22Rv1 (cell line): ENCODE results near the gene GFOD1.

Source experiments
- ZFX ChIP-seq: fragments of 450-650 bp; IDR thresholded peaks from 2 replicates; pipeline ENCODE4 v1.6.1; 2017; ENCODE audit warnings: antibody characterized with exemption, borderline replicate concordance
- TF ChIP-seq, protein P1 (sequence below): fragments of 450-650 bp; IDR thresholded peaks from 2 replicates; pipeline ENCODE4 v1.5.1; 2017; ENCODE audit warnings: mild to moderate bottlenecking

- TF ChIP-seq, protein P1, sequence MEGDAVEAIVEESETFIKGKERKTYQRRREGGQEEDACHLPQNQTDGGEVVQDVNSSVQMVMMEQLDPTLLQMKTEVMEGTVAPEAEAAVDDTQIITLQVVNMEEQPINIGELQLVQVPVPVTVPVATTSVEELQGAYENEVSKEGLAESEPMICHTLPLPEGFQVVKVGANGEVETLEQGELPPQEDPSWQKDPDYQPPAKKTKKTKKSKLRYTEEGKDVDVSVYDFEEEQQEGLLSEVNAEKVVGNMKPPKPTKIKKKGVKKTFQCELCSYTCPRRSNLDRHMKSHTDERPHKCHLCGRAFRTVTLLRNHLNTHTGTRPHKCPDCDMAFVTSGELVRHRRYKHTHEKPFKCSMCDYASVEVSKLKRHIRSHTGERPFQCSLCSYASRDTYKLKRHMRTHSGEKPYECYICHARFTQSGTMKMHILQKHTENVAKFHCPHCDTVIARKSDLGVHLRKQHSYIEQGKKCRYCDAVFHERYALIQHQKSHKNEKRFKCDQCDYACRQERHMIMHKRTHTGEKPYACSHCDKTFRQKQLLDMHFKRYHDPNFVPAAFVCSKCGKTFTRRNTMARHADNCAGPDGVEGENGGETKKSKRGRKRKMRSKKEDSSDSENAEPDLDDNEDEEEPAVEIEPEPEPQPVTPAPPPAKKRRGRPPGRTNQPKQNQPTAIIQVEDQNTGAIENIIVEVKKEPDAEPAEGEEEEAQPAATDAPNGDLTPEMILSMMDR: no peak
- TF ChIP-seq ZFX: no peak
Observed at GRCh38 chr6:13380761-13381160, 106.6 kb downstream of the GFOD1 start.
